ENCODE data around the gene BEST1.

GRCh38 chr11:61930933-61931332 is 19.2 kb upstream of the BEST1 start:
- TF ChIP-seq, protein P1, sequence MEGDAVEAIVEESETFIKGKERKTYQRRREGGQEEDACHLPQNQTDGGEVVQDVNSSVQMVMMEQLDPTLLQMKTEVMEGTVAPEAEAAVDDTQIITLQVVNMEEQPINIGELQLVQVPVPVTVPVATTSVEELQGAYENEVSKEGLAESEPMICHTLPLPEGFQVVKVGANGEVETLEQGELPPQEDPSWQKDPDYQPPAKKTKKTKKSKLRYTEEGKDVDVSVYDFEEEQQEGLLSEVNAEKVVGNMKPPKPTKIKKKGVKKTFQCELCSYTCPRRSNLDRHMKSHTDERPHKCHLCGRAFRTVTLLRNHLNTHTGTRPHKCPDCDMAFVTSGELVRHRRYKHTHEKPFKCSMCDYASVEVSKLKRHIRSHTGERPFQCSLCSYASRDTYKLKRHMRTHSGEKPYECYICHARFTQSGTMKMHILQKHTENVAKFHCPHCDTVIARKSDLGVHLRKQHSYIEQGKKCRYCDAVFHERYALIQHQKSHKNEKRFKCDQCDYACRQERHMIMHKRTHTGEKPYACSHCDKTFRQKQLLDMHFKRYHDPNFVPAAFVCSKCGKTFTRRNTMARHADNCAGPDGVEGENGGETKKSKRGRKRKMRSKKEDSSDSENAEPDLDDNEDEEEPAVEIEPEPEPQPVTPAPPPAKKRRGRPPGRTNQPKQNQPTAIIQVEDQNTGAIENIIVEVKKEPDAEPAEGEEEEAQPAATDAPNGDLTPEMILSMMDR (conservative IDR thresholded peaks at IDR 0.05): no peak
- no peak for TF ChIP-seq EZH2 (IDR thresholded peaks at IDR 0.05; ENCODE audit: low read depth)

Data from PC-9 (cell line).